Transverse colon (tissue), 4 donors: ENCODE results near the gene QDPR.

Experiments
- POLR2A ChIP-seq: fragments of 450-650 bp; IDR thresholded peaks from one replicate; pipeline ENCODE4 v1.6.1; 2016; ENCODE audit warnings: antibody characterized with exemption, mild to moderate bottlenecking, moderate library complexity
- POLR2AphosphoS5 ChIP-seq, 3 donors: sonication (generic); formaldehyde crosslinking; IDR thresholded peaks; one replicate each; pipeline ENCODE4 v1.6.1; 2016; ENCODE audit warnings: antibody characterized with exemption in 3 of 3
- TF ChIP-seq, protein P1 (sequence below), 5 experiments: fragments of 200-600 bp in 3 of 5; fragments of 450-650 bp in 2 of 5; sonication (generic) in 3 of 5; IDR thresholded peaks; 1 replicate in 2 of 5; 2 replicates in 3 of 5; pipeline ENCODE4 v1.5.1; 2016 to 2017; ENCODE audit warnings: antibody characterized with exemption in 5 of 5, inconsistent platforms in 3 of 5, mild to moderate bottlenecking in 2 of 5, moderate library complexity in 1 of 5

DNA sequence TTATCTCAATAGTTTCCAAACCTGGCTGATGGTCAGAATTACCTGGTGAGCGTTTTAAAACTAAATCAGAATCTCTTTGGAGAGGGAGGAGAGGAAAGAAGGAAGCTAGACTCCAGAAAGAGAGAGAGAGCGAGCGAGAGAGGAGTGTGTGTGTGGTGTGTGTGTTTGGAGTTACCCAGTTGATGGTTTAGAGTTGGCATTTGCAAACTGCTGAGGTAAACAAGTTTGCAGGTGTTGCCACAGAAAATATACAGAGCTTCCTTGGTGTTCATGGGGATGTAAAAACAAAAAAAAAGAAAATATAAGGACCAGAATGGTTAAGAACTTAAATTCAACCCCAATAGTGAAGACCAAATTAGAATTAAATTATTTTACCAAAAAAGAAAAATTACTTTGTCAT lies 38.7 kb upstream of the QDPR start:
- no peak for TF ChIP-seq POLR2AphosphoS5 (IDR thresholded peaks at IDR 0.05)
- TF ChIP-seq, protein P1, sequence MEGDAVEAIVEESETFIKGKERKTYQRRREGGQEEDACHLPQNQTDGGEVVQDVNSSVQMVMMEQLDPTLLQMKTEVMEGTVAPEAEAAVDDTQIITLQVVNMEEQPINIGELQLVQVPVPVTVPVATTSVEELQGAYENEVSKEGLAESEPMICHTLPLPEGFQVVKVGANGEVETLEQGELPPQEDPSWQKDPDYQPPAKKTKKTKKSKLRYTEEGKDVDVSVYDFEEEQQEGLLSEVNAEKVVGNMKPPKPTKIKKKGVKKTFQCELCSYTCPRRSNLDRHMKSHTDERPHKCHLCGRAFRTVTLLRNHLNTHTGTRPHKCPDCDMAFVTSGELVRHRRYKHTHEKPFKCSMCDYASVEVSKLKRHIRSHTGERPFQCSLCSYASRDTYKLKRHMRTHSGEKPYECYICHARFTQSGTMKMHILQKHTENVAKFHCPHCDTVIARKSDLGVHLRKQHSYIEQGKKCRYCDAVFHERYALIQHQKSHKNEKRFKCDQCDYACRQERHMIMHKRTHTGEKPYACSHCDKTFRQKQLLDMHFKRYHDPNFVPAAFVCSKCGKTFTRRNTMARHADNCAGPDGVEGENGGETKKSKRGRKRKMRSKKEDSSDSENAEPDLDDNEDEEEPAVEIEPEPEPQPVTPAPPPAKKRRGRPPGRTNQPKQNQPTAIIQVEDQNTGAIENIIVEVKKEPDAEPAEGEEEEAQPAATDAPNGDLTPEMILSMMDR (IDR thresholded peaks at IDR 0.05), result no peak
- no peak for TF ChIP-seq POLR2A
